NAMALWA (cell line): ENCODE data around the gene ABHD5.
"Not testable (repeated sequence)": the region's sequence is repeated elsewhere in the genome, so short reads cannot be mapped to it uniquely, and the experiment has no call there.

ENCODE experiments used
- DNase-seq: peaks from one replicate; pipeline ENCODE4 v3.0.0-alpha.2; 2015; ENCODE audit warnings: low spot score

The ABHD5 gene

GRCh38 chr3:43690400-43691119 lies at the start of gene ABHD5:
TSS of gene ABHD5 (plus strand) at chr3:43690938. CDS start at chr3:43690993, 55 bp downstream.
- peak; percentile 93 for DNase-seq

GRCh38 chr3:43641306-43642114 lies 49.2 kb upstream of the ABHD5 start:
- no peak for DNase-seq

GRCh38 chr3:43644443-43644842 lies 46.3 kb upstream of the ABHD5 start:
- no peak for DNase-seq

GRCh38 chr3:43647331-43648166 lies 43.2 kb upstream of the ABHD5 start:
- no peak for DNase-seq

- DNase-seq: no peak
Observed at GRCh38 chr3:43648957-43649356, 41.8 kb upstream of the ABHD5 start.

GRCh38 chr3:43649365-43649968 lies 41.3 kb upstream of the ABHD5 start:
- no peak for DNase-seq

GRCh38 chr3:43650345-43650744 lies 40.4 kb upstream of the ABHD5 start:
- DNase-seq: no peak

- DNase-seq: not testable (repeated sequence)
Observed at GRCh38 chr3:43656390-43656789, 34.3 kb upstream of the ABHD5 start.

- DNase-seq: no peak
Observed at GRCh38 chr3:43659250-43659880, 31.4 kb upstream of the ABHD5 start.

GRCh38 chr3:43661376-43661775 lies 29.4 kb upstream of the ABHD5 start:
- DNase-seq: not testable (repeated sequence)

- not testable (repeated sequence) for DNase-seq
Observed at GRCh38 chr3:43665011-43665410, 25.7 kb upstream of the ABHD5 start.

- no peak for DNase-seq
Observed at GRCh38 chr3:43670635-43671522, 19.9 kb upstream of the ABHD5 start.

- DNase-seq: no peak
Observed at GRCh38 chr3:43674345-43675085, 16.2 kb upstream of the ABHD5 start.

- DNase-seq: no peak
Observed at GRCh38 chr3:43675593-43675992, 15.1 kb upstream of the ABHD5 start.

GRCh38 chr3:43676441-43676840 lies 14.3 kb upstream of the ABHD5 start:
- DNase-seq: no peak

GRCh38 chr3:43678375-43678774 lies 12.4 kb upstream of the ABHD5 start:
- not testable (repeated sequence) for DNase-seq

GRCh38 chr3:43678887-43679449 lies 11.8 kb upstream of the ABHD5 start:
- not testable (repeated sequence) for DNase-seq

GRCh38 chr3:43680857-43681256 lies 9.9 kb upstream of the ABHD5 start:
- DNase-seq: not testable (repeated sequence)

GRCh38 chr3:43684944-43685343 lies 5.8 kb upstream of the ABHD5 start:
- no peak for DNase-seq
